ENCODE measurements around the gene CHKA.

Gene CHKA

DNA sequence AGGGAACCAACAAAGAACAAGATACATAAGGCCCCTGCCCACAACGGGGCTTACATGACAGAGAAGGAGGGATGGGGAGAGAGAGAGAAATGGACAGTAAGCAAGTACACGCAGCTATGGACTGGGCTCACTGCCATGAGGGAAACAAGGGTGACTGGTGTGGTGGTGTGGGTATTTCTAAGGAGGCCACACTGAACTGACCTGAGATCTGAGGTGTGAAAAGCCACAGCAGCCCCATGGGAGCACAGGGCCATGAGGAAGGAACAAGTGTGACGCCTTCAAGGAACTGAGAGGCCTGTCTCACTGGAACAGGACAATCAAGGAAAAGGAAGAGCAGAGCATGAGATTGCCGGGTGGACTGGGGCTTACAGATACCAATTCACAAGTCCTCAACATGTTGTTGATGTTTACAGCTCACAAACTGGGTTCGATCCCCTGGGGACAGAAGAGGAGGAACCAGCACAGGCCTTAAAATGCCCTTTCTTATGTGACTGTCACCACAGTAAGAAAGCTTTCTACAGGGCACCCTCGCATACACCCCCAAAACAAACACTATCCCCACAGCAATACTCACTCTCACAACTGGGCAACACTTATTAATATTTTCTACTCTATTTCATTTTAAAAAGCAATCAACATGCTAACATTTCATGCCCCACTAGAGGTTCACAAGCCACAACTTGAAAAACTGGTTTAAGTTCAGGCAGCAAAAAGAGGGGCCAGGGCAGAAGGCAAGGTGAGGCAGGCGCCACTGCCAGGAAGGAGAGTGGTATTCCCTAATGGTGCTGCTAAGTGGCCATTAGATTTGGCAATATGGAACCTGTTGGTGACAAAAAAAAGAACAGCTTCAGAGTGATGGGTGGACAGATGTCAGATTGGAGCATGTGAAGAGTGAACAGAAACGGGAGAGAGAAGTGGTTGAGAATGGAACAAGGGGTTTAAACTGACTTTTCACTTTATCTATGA is 43.3 kb downstream of the CHKA start:
- no peak for DNase-seq (ENCODE audit: low read depth in 2 of 2)
- no peak overlapping the region for H3K4me3 ChIP-seq (replicated peaks in 1 of 2; ENCODE audit: low read depth in 2 of 2, low read length in 2 of 2)
- TF ChIP-seq, protein P1, sequence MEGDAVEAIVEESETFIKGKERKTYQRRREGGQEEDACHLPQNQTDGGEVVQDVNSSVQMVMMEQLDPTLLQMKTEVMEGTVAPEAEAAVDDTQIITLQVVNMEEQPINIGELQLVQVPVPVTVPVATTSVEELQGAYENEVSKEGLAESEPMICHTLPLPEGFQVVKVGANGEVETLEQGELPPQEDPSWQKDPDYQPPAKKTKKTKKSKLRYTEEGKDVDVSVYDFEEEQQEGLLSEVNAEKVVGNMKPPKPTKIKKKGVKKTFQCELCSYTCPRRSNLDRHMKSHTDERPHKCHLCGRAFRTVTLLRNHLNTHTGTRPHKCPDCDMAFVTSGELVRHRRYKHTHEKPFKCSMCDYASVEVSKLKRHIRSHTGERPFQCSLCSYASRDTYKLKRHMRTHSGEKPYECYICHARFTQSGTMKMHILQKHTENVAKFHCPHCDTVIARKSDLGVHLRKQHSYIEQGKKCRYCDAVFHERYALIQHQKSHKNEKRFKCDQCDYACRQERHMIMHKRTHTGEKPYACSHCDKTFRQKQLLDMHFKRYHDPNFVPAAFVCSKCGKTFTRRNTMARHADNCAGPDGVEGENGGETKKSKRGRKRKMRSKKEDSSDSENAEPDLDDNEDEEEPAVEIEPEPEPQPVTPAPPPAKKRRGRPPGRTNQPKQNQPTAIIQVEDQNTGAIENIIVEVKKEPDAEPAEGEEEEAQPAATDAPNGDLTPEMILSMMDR (IDR thresholded peaks at IDR 0.05; ENCODE audit: low read depth, low read length), result no peak

DNA sequence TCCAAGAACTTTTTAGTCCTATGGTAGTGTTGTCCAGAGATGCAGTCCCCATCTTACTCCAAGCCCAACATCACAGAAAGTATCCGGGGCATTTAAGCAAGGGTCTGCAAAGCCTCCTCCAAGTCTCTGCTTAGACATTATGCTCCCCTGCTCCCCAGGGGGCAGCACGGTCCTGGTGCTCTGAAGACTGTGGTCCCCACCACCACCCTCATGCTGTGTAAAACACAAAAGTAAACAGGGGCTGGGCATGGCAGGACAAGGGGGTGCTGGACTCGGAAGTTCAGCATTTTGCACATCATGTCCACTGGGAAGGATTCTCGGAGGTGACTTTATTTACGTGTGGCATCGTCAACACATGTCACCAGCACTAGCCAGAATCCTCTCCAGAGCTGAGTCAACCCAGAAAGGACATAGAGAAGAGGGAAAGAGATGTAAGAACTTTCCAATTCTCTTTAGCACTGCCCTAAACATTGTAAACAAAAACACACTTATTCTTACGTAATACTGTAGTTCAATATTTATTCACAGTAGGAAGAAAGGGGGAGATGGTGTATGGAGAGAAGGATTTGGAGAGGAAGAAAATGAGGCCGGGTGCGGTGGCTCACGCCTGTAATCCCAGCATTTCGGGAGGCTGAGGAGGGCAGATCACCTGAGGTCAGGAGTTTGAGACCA is 44.7 kb downstream of the CHKA start:
- DNase-seq (ENCODE audit: low read depth in 2 of 2), result no peak
- TF ChIP-seq, protein P1 (IDR thresholded peaks at IDR 0.05; ENCODE audit: low read depth, low read length), result no peak
- no peak overlapping the region for H3K4me3 ChIP-seq (replicated peaks in 1 of 2; ENCODE audit: low read depth in 2 of 2, low read length in 2 of 2)

DNA sequence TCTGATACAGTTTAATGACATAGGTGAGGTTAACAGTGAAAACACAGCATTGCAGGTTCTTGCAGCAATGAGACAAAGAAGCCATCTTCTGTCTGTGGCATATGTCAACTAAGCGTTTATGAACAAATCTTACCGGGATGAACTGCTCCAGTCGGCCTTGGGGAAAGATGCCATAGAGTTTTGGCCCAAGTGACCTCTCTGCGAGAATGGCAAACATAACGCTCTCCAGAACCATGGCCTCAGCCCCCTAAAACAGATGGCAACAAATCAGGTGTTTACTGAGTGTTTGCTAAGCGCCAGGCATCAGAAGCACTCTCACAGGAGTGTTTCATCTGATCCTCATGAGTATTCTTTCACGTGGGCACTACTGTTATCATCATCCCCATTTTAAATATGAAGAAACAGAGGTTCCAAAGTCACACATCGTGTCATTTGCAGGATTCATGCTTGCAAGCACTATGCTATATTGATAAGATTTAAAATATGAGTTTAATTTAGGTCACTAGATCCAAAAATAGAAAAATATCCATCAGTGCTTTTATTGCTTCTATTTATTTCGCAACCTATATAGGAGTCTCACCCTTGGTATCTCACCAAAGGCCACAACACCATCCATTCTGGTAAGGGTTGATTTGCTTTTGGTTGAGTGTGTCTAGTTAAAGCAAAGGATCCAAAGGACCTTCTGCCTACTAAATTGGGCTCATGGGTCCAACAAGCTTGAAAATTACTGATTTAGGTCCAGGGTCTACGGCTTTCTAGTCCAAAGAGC is 46.4 kb downstream of the CHKA start:
- H3K4me3 ChIP-seq (replicated peaks in 1 of 2; ENCODE audit: low read depth in 2 of 2, low read length in 2 of 2), result no peak overlapping the region
- TF ChIP-seq, protein P1 (IDR thresholded peaks at IDR 0.05; ENCODE audit: low read depth, low read length), result no peak
- DNase-seq (ENCODE audit: low read depth in 2 of 2), result no peak

DNA sequence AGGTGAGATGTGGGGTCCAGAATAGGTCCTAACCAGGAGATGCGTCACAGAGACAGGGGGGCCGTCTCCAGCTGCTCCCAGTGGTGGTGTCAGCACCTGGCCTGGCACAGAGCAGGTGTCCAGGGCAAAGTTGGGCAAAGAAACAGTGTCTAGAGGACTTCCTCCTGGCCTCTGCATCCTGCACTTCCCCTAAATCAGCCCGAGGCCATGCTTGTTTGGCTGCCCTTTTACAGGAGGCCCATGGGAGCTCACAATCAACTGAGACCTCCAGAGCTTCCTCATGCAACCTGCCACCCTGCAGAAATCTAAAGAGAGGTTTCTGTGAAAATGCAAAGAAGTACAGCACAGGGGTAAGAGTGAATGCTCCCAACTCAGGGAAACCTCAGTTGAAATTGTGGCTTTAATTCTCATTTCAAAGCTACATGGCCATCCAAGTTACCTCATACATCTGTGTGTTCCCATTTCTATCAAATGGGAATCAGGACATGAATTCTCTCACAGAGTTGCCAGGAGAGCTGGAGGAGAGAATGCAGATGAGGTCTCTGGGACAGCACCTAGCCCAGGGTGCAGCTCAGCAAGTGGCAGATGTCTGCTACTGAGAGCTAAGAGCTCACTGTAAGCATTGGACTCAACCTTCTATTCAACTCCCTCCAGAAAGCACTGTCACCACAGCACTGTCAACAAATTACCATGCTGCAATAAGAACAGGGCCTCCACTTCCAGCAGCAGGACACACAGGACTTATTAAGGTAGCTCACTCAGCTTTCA is 49.7 kb downstream of the CHKA start:
- TF ChIP-seq, protein P1 (IDR thresholded peaks at IDR 0.05; ENCODE audit: low read depth, low read length), result no peak
- no peak for DNase-seq (ENCODE audit: low read depth in 2 of 2)
- no peak overlapping the region for H3K4me3 ChIP-seq (replicated peaks in 1 of 2; ENCODE audit: low read depth in 2 of 2, low read length in 2 of 2)

DNA sequence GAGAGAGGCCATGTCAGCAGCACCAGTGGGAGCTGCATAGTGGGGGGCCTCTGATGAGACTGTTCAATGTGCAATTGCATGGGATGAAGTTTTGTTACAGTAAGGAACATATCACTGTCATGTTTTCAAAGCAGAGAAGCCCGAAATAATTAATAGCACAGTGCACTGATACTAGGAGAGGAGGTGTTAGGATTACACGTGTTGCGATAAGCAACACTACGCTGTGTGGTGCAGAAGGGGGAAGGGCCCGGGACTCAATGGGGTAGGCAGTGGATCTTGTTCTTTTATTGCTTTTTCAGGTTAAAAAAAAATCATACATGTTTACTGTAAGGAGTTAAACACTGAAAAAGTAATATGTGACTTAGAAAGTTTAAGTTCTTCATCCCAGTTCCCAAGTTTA is 53.2 kb downstream of the CHKA start:
- TF ChIP-seq, protein P1 (IDR thresholded peaks at IDR 0.05; ENCODE audit: low read depth, low read length), result no peak
- DNase-seq (ENCODE audit: low read depth in 2 of 2), result no peak
- no peak overlapping the region for H3K4me3 ChIP-seq (replicated peaks in 1 of 2; ENCODE audit: low read depth in 2 of 2, low read length in 2 of 2)

DNA sequence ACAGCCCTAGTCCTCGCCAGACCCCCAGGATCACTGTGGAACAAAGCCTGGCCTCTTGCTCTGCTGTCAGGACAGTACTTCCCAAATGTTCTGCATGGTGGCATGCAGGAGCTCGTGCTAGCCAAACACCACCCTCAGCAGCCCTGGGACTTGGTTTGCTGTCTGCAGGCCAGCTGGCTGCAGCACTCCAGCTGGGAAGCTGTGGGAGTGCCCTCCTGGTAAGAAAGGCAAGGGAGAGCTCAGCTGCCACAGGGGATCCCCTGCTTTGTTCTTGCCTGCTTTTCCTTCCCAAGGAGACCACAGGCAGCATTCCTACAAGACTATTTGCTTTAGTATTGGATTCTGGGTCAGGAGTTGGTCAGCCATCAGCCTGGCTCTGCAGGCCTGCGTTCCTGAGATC is 54.4 kb downstream of the CHKA start:
- no peak overlapping the region for H3K4me3 ChIP-seq (replicated peaks in 1 of 2; ENCODE audit: low read depth in 2 of 2, low read length in 2 of 2)
- DNase-seq (ENCODE audit: low read depth in 2 of 2), result no peak
- TF ChIP-seq, protein P1 (IDR thresholded peaks at IDR 0.05; ENCODE audit: low read depth, low read length), result no peak
